Osteoblast (primary cell): ENCODE measurements around the gene CPNE4. TPM values are rescaled to one million over a fixed set of nuclear protein-coding genes. Genes with fewer than 3 reads are reported as not detected.

Experiments
- DNase-seq: peaks from one replicate; pipeline ENCODE4 v3.0.0; 2011; ENCODE audit warnings: low spot score, mixed read lengths; ENCODE audit not compliant: insufficient read length; ENCODE audit errors: missing footprints
- H2AFZ ChIP-seq: 2 replicates; pipeline ENCODE4 v1.6.0; 2011; ENCODE audit warnings: mild to moderate bottlenecking, low read length
- H3K27ac ChIP-seq: 2 replicates; pipeline ENCODE4 v1.5.1; 2011; ENCODE audit warnings: mild to moderate bottlenecking, low read depth, low read length, moderate library complexity
- H3K27me3 ChIP-seq: 2 replicates; pipeline ENCODE4 v1.6.0; 2012; ENCODE audit warnings: mild to moderate bottlenecking, control low read depth, inconsistent platforms, low read length, moderate library complexity; ENCODE audit not compliant: insufficient read depth
- H3K36me3 ChIP-seq: 2 replicates; pipeline ENCODE4 v1.5.1; 2011; ENCODE audit warnings: mild to moderate bottlenecking, low read length, control low read depth, moderate library complexity; ENCODE audit not compliant: insufficient read depth
- H3K4me1 ChIP-seq: 2 replicates; pipeline ENCODE4 v1.5.1; 2011; ENCODE audit warnings: mild to moderate bottlenecking, low read length, control low read depth, moderate library complexity; ENCODE audit not compliant: insufficient read depth
- H3K4me2 ChIP-seq: 2 replicates; pipeline ENCODE4 v1.6.0; 2011; ENCODE audit warnings: mild to moderate bottlenecking, low read length; ENCODE audit not compliant: insufficient read depth
- H3K4me3 ChIP-seq: fragments of 200-600 bp; sonication (generic); 3 replicates; pipeline ENCODE4 v1.5.1; 2012; ENCODE audit warnings: mild to moderate bottlenecking, low read length, inconsistent platforms; ENCODE audit not compliant: insufficient read depth
- H3K79me2 ChIP-seq: 2 replicates; pipeline ENCODE4 v1.6.0; 2012; ENCODE audit warnings: mild to moderate bottlenecking, low read length, control low read depth, inconsistent platforms; ENCODE audit not compliant: insufficient read depth
- H3K9me3 ChIP-seq: 2 replicates; pipeline ENCODE4 v1.5.1; 2011; ENCODE audit warnings: low read depth, low read length, control low read depth
- H4K20me1 ChIP-seq: 2 replicates; pipeline ENCODE4 v1.6.0; 2012; ENCODE audit warnings: mild to moderate bottlenecking, low read length, control low read depth; ENCODE audit not compliant: insufficient read depth
- small RNA-seq: library from RNA; depleted of rRNA; stranded (forward); fragments of <200 nt; gene quantifications from one replicate; pipeline ENCODE3, GENCODE V24; 2012
- total RNA-seq: library from RNA; depleted of rRNA; stranded (reverse); fragments of >200 nt; gene quantifications from 2 replicates; pipeline ENCODE4 v1.2.3, GENCODE V29; 2012
- TF ChIP-seq, protein P1 (sequence below): IDR thresholded peaks from 2 replicates; pipeline ENCODE4 v1.5.1; 2011; ENCODE audit warnings: mild to moderate bottlenecking, low read depth, low read length, moderate library complexity; ENCODE audit errors: extremely low read depth

The CPNE4 gene
- total RNA-seq, 1 donor = not detected

DNA sequence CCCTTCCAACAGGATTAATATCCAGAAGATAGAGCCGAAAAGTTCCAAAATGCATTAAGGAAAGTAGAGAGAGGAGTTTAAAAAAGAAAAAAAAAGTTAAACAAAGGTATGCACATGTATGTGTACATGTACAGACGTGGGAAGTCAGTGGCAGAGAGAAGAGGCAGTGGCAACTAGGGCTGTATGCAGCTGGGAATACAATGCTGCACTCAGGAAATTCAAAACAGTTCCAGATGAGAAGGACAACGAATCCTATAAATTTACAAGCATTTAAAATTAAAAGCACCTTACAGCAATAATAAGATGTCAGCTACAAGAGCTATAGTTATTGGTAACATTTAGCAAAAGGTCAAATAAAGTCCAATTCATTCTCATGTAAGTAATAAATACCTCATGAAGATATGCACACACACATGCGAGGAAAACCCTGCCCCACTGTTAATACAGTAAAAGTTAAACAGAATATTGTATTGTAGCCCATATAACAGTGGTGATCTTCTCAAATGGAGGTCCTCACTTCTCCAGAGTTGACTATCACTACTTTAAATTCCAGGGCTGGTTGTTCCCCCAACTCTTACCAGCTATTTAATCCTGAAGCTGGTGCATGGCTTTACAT, 550.2 kb downstream of the CPNE4 start:
- TF ChIP-seq, protein P1, sequence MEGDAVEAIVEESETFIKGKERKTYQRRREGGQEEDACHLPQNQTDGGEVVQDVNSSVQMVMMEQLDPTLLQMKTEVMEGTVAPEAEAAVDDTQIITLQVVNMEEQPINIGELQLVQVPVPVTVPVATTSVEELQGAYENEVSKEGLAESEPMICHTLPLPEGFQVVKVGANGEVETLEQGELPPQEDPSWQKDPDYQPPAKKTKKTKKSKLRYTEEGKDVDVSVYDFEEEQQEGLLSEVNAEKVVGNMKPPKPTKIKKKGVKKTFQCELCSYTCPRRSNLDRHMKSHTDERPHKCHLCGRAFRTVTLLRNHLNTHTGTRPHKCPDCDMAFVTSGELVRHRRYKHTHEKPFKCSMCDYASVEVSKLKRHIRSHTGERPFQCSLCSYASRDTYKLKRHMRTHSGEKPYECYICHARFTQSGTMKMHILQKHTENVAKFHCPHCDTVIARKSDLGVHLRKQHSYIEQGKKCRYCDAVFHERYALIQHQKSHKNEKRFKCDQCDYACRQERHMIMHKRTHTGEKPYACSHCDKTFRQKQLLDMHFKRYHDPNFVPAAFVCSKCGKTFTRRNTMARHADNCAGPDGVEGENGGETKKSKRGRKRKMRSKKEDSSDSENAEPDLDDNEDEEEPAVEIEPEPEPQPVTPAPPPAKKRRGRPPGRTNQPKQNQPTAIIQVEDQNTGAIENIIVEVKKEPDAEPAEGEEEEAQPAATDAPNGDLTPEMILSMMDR = no peak
- no peak overlapping the region for H3K4me2 ChIP-seq
- H3K4me1 ChIP-seq = no peaks in the 10 kb centered on the region
- no peak overlapping the region for H2AFZ ChIP-seq
- no peak overlapping the region for H3K4me3 ChIP-seq
- H3K36me3 ChIP-seq = peaks cover 40% of the 10 kb centered on the region
- H3K79me2 ChIP-seq = peaks cover 15% of the 10 kb centered on the region
- H4K20me1 ChIP-seq = no peaks in the 10 kb centered on the region
- no peaks in the 10 kb centered on the region for H3K9me3 ChIP-seq
- no peak for DNase-seq
- no peaks in the 10 kb centered on the region for H3K27me3 ChIP-seq
- H3K27ac ChIP-seq = peak overlapping the region; percentile 8

Small RNA genes lying within 50 kb of the gene (small RNA-seq; reads per million reads assigned to genes)
- gene AC107027.2 = not detected
- gene MIR5704 = not detected
